ELF-1 (cell line): ENCODE measurements around the gene HTR2A.

Source experiments
- DNase-seq: peaks from one replicate; pipeline ENCODE4 v3.0.0-alpha.2; 2016; ENCODE audit warnings: low read depth, low spot score

The HTR2A gene

GRCh38 chr13:46896341-46897137 is at the start of gene HTR2A:
Gene HTR2A, minus strand, starts transcription at chr13:46897053. Its CDS starts 1,147 bp downstream, at chr13:46895906.
- DNase-seq, result no peak

GRCh38 chr13:46936525-46936924 is 39.7 kb upstream of the HTR2A start:
- DNase-seq, result no peak

- DNase-seq, result no peak
These were observed 37.9 kb upstream of the HTR2A start for GRCh38 chr13:46934749-46935148.

- DNase-seq, result no peak
These were observed 30.2 kb upstream of the HTR2A start for GRCh38 chr13:46926916-46927590.

- no peak for DNase-seq
These were observed 28.6 kb upstream of the HTR2A start for GRCh38 chr13:46925486-46925885.

- DNase-seq, result no peak
These were observed 17.5 kb upstream of the HTR2A start for GRCh38 chr13:46914341-46914740.

GRCh38 chr13:46913757-46914156 is 16.9 kb upstream of the HTR2A start:
- no peak for DNase-seq

GRCh38 chr13:46909042-46909441 is 12.2 kb upstream of the HTR2A start:
- no peak for DNase-seq

GRCh38 chr13:46908501-46908900 is 11.6 kb upstream of the HTR2A start:
- no peak for DNase-seq

- DNase-seq, result no peak
These were observed 9.6 kb upstream of the HTR2A start for GRCh38 chr13:46906405-46906804.

GRCh38 chr13:46905249-46905648 is 8.4 kb upstream of the HTR2A start:
- no peak for DNase-seq

GRCh38 chr13:46903748-46904147 is 6.9 kb upstream of the HTR2A start:
- DNase-seq, result no peak

GRCh38 chr13:46901721-46902120 is 4.9 kb upstream of the HTR2A start:
- no peak for DNase-seq

GRCh38 chr13:46899801-46900200 is 2.9 kb upstream of the HTR2A start:
- no peak for DNase-seq

GRCh38 chr13:46895381-46895780 is 1.5 kb downstream of the HTR2A start:
- no peak for DNase-seq

GRCh38 chr13:46894568-46894967 is 2.3 kb downstream of the HTR2A start:
- no peak for DNase-seq

- peak; percentile 83 for DNase-seq
These were observed 2.9 kb downstream of the HTR2A start for GRCh38 chr13:46893798-46894560.

GRCh38 chr13:46893221-46893740 is 3.6 kb downstream of the HTR2A start:
- peak; percentile 5 for DNase-seq

- DNase-seq, result no peak
These were observed 11.8 kb downstream of the HTR2A start for GRCh38 chr13:46885018-46885417.

GRCh38 chr13:46884531-46884930 is 12.3 kb downstream of the HTR2A start:
- no peak for DNase-seq

GRCh38 chr13:46881621-46882020 is 15.2 kb downstream of the HTR2A start:
- DNase-seq, result no peak

GRCh38 chr13:46874006-46874405 is 22.8 kb downstream of the HTR2A start:
- no peak for DNase-seq
